Tibial nerve (tissue), 4 donors: ENCODE results near the gene AXIN1. TPM values are rescaled to one million over a fixed set of nuclear protein-coding genes. Genes with fewer than 3 reads are reported as not detected.

Experiments used
- DNase-seq, 2 donors: peaks; one replicate each; pipeline ENCODE4 v3.0.0-alpha.2; 2019; ENCODE audit warnings: low spot score in 2 of 2
- H3K27ac ChIP-seq, 4 donors: fragments of 200-600 bp; sonication (generic) in 3 of 4; one replicate each; pipeline ENCODE4 v1.5.1; 2017 to 2019; ENCODE audit warnings: mild to moderate bottlenecking in 1 of 4
- H3K27me3 ChIP-seq, 2 donors: fragments of 200-600 bp; sonication (generic) in 1 of 2; one replicate each; pipeline versions ENCODE4 v1.5.1 to v1.6.0; 2017 to 2019
- H3K36me3 ChIP-seq, 3 donors: fragments of 200-600 bp; sonication (generic); one replicate each; pipeline ENCODE4 v1.5.1; 2018 to 2019
- H3K4me1 ChIP-seq, 4 donors: fragments of 200-600 bp; sonication (generic) in 3 of 4; one replicate each; pipeline ENCODE4 v1.5.1; 2017 to 2019
- H3K4me3 ChIP-seq, 4 donors: fragments of 200-600 bp; sonication (generic) in 3 of 4; one replicate each; pipeline ENCODE4 v1.5.1; 2017 to 2019; ENCODE audit warnings: mild to moderate bottlenecking in 1 of 4, moderate library complexity in 1 of 4
- H3K9me3 ChIP-seq, 4 donors: fragments of 200-600 bp; sonication (generic) in 3 of 4; one replicate each; pipeline ENCODE4 v1.5.1; 2017 to 2019
- CTCF ChIP-seq, 5 experiments: fragments of 200-600 bp in 3 of 5; fragments of 450-650 bp in 2 of 5; sonication (generic) in 3 of 5; IDR thresholded peaks; one replicate each; pipeline ENCODE4 v1.5.1; 2016 to 2019; ENCODE audit warnings: antibody characterized with exemption in 5 of 5, mild to moderate bottlenecking in 3 of 5, moderate library complexity in 2 of 5
- EP300 ChIP-seq, 2 donors: sonication (generic); formaldehyde crosslinking; IDR thresholded peaks; one replicate each; pipeline ENCODE4 v1.6.1; 2017; ENCODE audit warnings: antibody characterized with exemption in 2 of 2, mild to moderate bottlenecking in 1 of 2
- POLR2A ChIP-seq, 2 donors: fragments of 450-650 bp; IDR thresholded peaks; one replicate each; pipeline ENCODE4 v1.6.1; 2017; ENCODE audit warnings: antibody characterized with exemption in 2 of 2, mild to moderate bottlenecking in 2 of 2, moderate library complexity in 2 of 2
- WGBS, 2 donors: methylation state at CpG; one replicate each; pipeline ENCODE4 v1.1.5; 2018; 5-methylcytosine and 5-hydroxymethylcytosine counted together
- total RNA-seq, 4 donors: library from RNA; depleted of rRNA; stranded (reverse); fragments of >200 nt; gene quantifications; one replicate each; pipeline ENCODE4 v1.1.0, GENCODE V29; 2016

Gene AXIN1
- total RNA-seq, 4 donors from 2014 or later, result 23.4 to 37.1 (median 25.0) TPM

GRCh38 chr16:264440-264951, 88.0 kb downstream of the AXIN1 start:
- no peak for TF ChIP-seq POLR2A (IDR thresholded peaks at IDR 0.05)
- TF ChIP-seq EP300 (IDR thresholded peaks at IDR 0.05), result no peak
- TF ChIP-seq CTCF (IDR thresholded peaks at IDR 0.05), result no peak
- no peaks in the 10 kb centered on the region for H3K27me3 ChIP-seq
- H3K36me3 ChIP-seq, result peaks cover 0 to 62% (median 9%) of the 10 kb centered on the region in 3 donors
- peak overlapping the region in 1 of 4 donors; percentile 70 for H3K27ac ChIP-seq
- H3K4me3 ChIP-seq, result no peak overlapping the region
- 83 to 90% methylated on average over 19 to 20 of the region's 23 CpGs for WGBS, 2 donors
- H3K9me3 ChIP-seq, result no peaks in the 10 kb centered on the region
- peaks cover 0 to 16% (median 0%) of the 10 kb centered on the region in 4 donors for H3K4me1 ChIP-seq
- no peak for DNase-seq

GRCh38 chr16:263944-264343, 88.6 kb downstream of the AXIN1 start:
- TF ChIP-seq CTCF (IDR thresholded peaks at IDR 0.05) (no peak), EP300 (IDR thresholded peaks at IDR 0.05) (no peak), POLR2A (IDR thresholded peaks at IDR 0.05) (no peak)
- DNase-seq, result no peak
- WGBS, 2 donors, result 87 to 94% methylated on average over 11 to 16 of the region's 17 CpGs
- H3K27me3 ChIP-seq, result no peaks in the 10 kb centered on the region
- peaks cover 0 to 67% (median 9%) of the 10 kb centered on the region in 3 donors for H3K36me3 ChIP-seq
- H3K27ac ChIP-seq, result no peak overlapping the region
- no peak overlapping the region for H3K4me3 ChIP-seq
- H3K4me1 ChIP-seq, result peaks cover 0 to 16% (median 0%) of the 10 kb centered on the region in 4 donors
- no peaks in the 10 kb centered on the region for H3K9me3 ChIP-seq

GRCh38 chr16:263182-263774, 89.2 kb downstream of the AXIN1 start:
- Histone ChIP-seq H3K36me3 (peaks cover 0 to 72% (median 9%) of the 10 kb centered on the region in 3 donors), H3K27me3 (no peaks in the 10 kb centered on the region), H3K9me3 (no peaks in the 10 kb centered on the region), H3K4me3 (no peak overlapping the region), H3K27ac (no peak overlapping the region), H3K4me1 (peaks cover 0 to 16% (median 0%) of the 10 kb centered on the region in 4 donors)
- no peak for TF ChIP-seq EP300 (IDR thresholded peaks at IDR 0.05)
- 91 to 96% methylated on average over 30 to 31 of the region's 35 CpGs for WGBS, 2 donors
- no peak for DNase-seq

- no peak overlapping the region for H3K27ac ChIP-seq
- TF ChIP-seq CTCF (IDR thresholded peaks at IDR 0.05) (no peak), EP300 (IDR thresholded peaks at IDR 0.05) (no peak), POLR2A (IDR thresholded peaks at IDR 0.05) (no peak)
- H3K4me3 ChIP-seq, result no peak overlapping the region
- no peak for DNase-seq
- peaks cover 0 to 16% (median 0%) of the 10 kb centered on the region in 4 donors for H3K4me1 ChIP-seq
- peaks cover 0 to 79% (median 9%) of the 10 kb centered on the region in 3 donors for H3K36me3 ChIP-seq
- no peaks in the 10 kb centered on the region for H3K9me3 ChIP-seq
- H3K27me3 ChIP-seq, result no peaks in the 10 kb centered on the region
- WGBS, 2 donors, result 90 to 94% methylated on average over 21 to 29 of the region's 29 CpGs
These were observed 90.3 kb downstream of the AXIN1 start for GRCh38 chr16:262121-262745.

GRCh38 chr16:261031-261691, 91.4 kb downstream of the AXIN1 start:
- Histone ChIP-seq H3K9me3 (no peaks in the 10 kb centered on the region), H3K4me1 (peaks cover 0 to 10% (median 0%) of the 10 kb centered on the region in 4 donors), H3K27ac (no peak overlapping the region), H3K27me3 (no peaks in the 10 kb centered on the region), H3K36me3 (peaks cover 0 to 88% (median 9%) of the 10 kb centered on the region in 3 donors), H3K4me3 (no peak overlapping the region)
- TF ChIP-seq POLR2A (IDR thresholded peaks at IDR 0.05) (no peak), EP300 (IDR thresholded peaks at IDR 0.05) (no peak), CTCF (IDR thresholded peaks at IDR 0.05) (no peak)
- no peak for DNase-seq
- 83 to 88% methylated on average over 16 to 27 of the region's 28 CpGs for WGBS, 2 donors
